ENCODE measurements around the gene HOXB6. TPM values are rescaled to one million over a fixed set of nuclear protein-coding genes. Genes with fewer than 3 reads are reported as not detected.

The HOXB6 gene
- total RNA-seq, 1 donor from 2014 or later = not detected

GRCh38 chr17:48568499-48569239, 36.1 kb downstream of the HOXB6 start:
- H3K79me2 ChIP-seq (ENCODE audit: low read depth) = no peaks in the 10 kb centered on the region
- H3F3A ChIP-seq (ENCODE audit: low read depth) = no peaks in the 10 kb centered on the region
- H3K4me2 ChIP-seq = no peak overlapping the region
- no peaks in the 10 kb centered on the region for H3K9me3 ChIP-seq (ENCODE audit: low read depth)
- H3K27me3 ChIP-seq = peaks cover 100% of the 10 kb centered on the region
- Mint-ChIP-seq H3K36me3 (no peaks in the 10 kb centered on the region), H3K4me3 (no peak overlapping the region), H3K27ac (no peak overlapping the region), H3K27me3 (ENCODE audit: insufficient read depth, low read depth) (peaks cover 19% of the 10 kb centered on the region), H3K9me3 (peaks cover 2% of the 10 kb centered on the region), H3K4me1 (no peaks in the 10 kb centered on the region)
- H4K20me1 ChIP-seq (ENCODE audit: low read depth) = peaks cover 96% of the 10 kb centered on the region
- H3K9ac ChIP-seq = no peak overlapping the region
- H3K4me1 ChIP-seq = no peaks in the 10 kb centered on the region
- no peak overlapping the region for H3K4me3 ChIP-seq
- H3K36me3 ChIP-seq = no peaks in the 10 kb centered on the region
- no peak overlapping the region for H2AFZ ChIP-seq (replicated peaks)
- no peak overlapping the region for H3K27ac ChIP-seq
- TF ChIP-seq CTCF (IDR thresholded peaks at IDR 0.05) = no peak
- peak; percentile 87 for TF ChIP-seq EZH2phosphoT487 (IDR thresholded peaks at IDR 0.05)
- TF ChIP-seq EZH2 (IDR thresholded peaks at IDR 0.05) = peak; percentile 88
- DNase-seq (ENCODE audit: low spot score) = no peak

- Histone ChIP-seq H3K4me1 (no peaks in the 10 kb centered on the region), H2AFZ (replicated peaks) (no peak overlapping the region), H3K79me2 (ENCODE audit: low read depth) (no peaks in the 10 kb centered on the region), H3K9ac (no peak overlapping the region), H3K4me2 (no peak overlapping the region), H3K36me3 (no peaks in the 10 kb centered on the region), H3F3A (ENCODE audit: low read depth) (no peaks in the 10 kb centered on the region), H4K20me1 (ENCODE audit: low read depth) (peaks cover 96% of the 10 kb centered on the region), H3K9me3 (ENCODE audit: low read depth) (no peaks in the 10 kb centered on the region), H3K27ac (no peak overlapping the region), H3K27me3 (peaks cover 100% of the 10 kb centered on the region), H3K4me3 (no peak overlapping the region)
- Mint-ChIP-seq H3K27ac (no peak overlapping the region), H3K4me1 (no peaks in the 10 kb centered on the region), H3K9me3 (peaks cover 2% of the 10 kb centered on the region), H3K36me3 (no peaks in the 10 kb centered on the region), H3K4me3 (no peak overlapping the region), H3K27me3 (ENCODE audit: insufficient read depth, low read depth) (peaks cover 19% of the 10 kb centered on the region)
- TF ChIP-seq EZH2phosphoT487 (IDR thresholded peaks at IDR 0.05) (no peak), CTCF (IDR thresholded peaks at IDR 0.05) (no peak), EZH2 (IDR thresholded peaks at IDR 0.05) (no peak)
- DNase-seq (ENCODE audit: low spot score) = no peak
Observed at GRCh38 chr17:48567646-48568354, 37.0 kb downstream of the HOXB6 start.

- Histone ChIP-seq H3K79me2 (ENCODE audit: low read depth) (no peaks in the 10 kb centered on the region), H4K20me1 (ENCODE audit: low read depth) (peaks cover 96% of the 10 kb centered on the region), H3K36me3 (no peaks in the 10 kb centered on the region), H3K4me1 (no peaks in the 10 kb centered on the region), H2AFZ (replicated peaks) (no peak overlapping the region), H3K4me3 (no peak overlapping the region), H3F3A (ENCODE audit: low read depth) (no peaks in the 10 kb centered on the region), H3K9me3 (ENCODE audit: low read depth) (no peaks in the 10 kb centered on the region), H3K4me2 (no peak overlapping the region), H3K27me3 (peaks cover 100% of the 10 kb centered on the region), H3K27ac (no peak overlapping the region), H3K9ac (no peak overlapping the region)
- DNase-seq (ENCODE audit: low spot score) = no peak
- no peak overlapping the region for H3K4me3 Mint-ChIP-seq
- H3K27ac Mint-ChIP-seq = no peak overlapping the region
- TF ChIP-seq CTCF (IDR thresholded peaks at IDR 0.05) (no peak), EZH2phosphoT487 (IDR thresholded peaks at IDR 0.05) (no peak), EZH2 (IDR thresholded peaks at IDR 0.05) (no peak)
- H3K4me1 Mint-ChIP-seq = no peaks in the 10 kb centered on the region
- H3K9me3 Mint-ChIP-seq = peaks cover 2% of the 10 kb centered on the region
- H3K36me3 Mint-ChIP-seq = no peaks in the 10 kb centered on the region
- H3K27me3 Mint-ChIP-seq (ENCODE audit: insufficient read depth, low read depth) = peaks cover 19% of the 10 kb centered on the region
Observed at GRCh38 chr17:48567209-48567608, 37.6 kb downstream of the HOXB6 start.
